NCI-H524 (cell line): Measurements from ENCODE around the gene VSNL1.

Experiments
- DNase-seq, 2 experiments: peaks; one replicate each; lab custom pipeline; 2025; lab: John Stamatoyannopoulos, UW

Gene VSNL1

DNA sequence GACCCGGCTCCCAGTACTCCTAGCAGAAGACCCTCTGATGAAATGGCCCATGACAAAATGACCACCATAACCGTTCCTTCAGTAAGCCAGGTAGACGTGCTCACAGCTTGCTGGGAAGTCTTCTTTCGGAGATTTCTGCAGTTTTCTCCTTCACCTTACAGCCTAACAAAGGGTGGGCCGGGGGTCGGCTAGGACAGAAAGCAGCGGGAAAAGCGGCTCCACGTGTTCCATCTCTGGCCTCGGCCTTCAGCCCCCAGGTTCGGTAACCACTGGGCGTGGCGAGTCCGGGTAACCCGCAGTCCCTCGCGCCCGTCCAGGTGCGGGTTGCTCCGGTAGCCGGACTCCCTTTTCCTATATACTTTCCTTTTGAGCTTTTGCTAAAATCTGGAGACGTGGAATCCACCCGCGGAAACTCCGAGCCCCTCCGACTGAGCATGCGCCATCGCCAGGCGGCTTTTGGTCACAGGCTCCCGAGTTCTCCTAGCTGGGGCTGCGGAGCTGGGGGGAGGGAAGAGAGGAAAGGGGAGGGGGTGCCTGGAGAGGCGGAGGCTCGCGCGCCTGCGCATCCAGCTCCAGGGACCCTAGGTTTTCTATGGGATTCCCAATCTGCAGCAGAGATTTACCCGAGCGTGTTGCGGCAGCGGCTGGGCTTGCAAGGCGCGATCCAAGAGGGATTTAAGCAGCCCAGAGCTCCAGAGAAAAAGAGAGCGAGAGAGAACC is at the start of gene VSNL1:
VSNL1 (plus strand) TSS at position 604 of the 720 bp plus-strand sequence. CDS start 51,379 bp downstream, outside the sequence.
- DNase-seq, result peak; percentile 99

DNA sequence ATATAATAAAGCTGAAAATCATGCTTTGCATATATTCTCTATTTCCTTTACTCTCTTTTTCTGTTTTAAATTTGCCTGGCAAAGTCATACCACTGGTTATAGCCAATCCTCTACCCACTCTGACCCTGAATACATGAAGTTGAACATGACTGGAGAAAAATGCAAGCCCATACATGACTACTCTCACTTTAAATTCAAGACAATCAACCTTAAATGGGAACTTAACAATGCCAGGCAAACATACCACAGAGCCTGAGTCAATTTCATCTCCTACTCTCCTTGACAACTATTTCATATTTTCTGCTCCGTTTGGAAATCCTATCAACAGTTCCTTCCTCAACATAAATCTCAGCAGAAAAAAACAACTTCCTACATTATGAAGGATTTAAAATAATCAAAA is 44.9 kb upstream of the VSNL1 start:
- no peak for DNase-seq

DNA sequence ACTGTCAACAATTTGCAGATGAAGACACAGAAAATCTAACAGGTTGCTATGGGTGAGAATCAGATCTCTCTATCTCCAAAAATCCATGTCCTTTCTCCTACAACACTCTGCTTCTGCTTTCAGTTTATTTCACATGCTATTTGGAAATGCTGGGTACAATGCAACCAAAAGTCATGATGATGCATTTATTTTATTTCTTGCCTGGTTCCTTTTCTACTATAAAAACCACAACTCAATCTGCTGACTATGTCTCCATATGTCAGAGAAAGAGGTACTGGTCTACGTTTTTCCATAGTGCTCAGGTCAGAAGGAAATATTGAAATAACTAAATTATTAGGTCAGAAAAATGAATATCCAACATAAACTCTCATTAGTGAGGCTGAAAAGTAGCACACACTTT is 42.8 kb upstream of the VSNL1 start:
- DNase-seq, result no peak

DNA sequence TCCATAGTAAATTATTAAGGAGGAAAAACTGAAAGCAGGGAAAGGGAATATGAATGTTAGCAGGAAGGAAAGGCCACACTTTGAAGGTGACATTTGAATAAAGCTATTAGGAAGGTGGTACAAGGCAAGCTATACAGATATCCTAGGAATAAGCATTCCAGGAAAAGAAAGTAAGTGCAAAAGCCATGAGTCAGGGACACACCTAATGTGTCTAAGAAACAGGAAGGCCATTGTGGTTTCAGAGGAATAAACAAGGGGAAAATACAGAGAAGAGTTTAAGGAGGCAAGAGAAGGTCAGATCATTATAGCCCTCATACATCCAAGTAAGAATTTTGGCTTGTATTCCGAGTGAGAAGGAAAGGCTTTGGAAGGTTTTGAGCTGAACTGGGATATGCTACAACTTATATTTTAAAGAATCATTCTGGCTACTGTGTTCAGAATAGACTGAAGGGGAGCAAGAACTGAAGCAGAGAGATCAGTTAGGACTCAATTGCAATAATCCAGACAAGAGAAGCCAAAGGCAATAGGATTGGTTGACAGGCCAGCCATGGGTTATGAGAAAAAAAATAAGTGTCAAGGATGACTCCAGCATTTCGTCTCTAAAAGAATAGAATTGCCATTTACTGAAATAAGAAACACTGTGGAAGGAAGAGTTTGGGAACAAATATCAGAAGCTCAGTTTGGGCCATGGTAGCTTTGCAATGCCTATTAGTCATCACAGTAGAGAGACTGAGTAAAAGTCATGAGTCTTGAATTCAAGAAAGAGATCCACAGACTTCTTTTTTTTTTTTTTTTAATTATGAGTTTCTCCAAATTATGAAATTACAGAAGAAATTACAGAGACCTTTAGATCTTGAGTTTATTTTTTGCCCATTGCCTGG is 33.5 kb upstream of the VSNL1 start:
- no peak for DNase-seq

DNA sequence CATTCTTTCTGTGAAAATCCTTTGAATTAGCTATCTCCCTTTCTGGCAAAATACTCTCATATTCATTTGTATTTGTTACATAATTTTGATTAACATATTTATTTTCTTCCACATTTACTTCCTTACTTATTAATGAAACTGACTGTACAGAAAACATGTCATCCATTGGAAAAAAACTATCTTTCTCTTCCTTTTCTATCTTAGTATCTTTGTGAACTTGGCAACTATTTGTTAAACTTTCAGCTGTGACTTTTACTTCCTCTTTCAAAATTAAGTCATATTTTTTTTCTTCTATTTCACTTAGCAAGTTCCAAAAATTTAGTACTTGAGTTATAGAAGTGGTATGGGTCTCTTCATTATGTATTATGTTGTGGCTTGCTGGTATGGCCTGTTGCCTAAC is 24.8 kb upstream of the VSNL1 start:
- DNase-seq, result no peak

DNA sequence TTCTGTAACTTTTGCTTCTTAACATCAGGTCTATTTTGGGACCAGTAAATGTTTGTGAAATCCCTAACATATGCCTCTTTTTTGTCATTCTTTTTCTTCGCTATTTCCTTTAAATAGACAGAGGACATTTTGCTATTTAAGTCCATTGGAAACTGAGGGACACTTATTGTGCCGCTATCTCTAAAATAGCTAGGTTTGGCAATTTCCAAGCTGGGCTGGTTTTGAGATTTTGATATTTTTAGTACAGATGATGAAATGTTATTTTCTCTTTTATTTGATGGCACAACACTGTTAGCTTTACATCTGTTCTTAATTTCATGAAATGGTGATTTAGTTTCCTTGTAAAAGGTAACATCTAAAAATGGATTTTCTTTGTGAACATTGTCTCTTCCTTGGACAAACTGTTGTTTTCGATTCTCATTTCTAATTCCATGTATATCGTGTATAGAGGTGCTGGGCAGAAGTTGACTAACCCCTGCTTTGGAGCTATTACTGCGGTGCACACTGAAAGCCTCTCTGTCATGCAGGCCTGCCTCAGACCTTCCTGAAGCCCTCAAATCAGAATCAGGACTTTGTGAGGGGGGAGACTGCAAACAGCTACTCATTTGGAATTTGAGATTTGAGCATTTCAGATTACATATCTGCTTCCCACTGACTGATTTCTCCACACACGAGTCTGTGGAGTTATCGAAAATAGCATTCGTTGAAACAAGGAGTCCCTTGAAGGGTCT is 22.9 kb upstream of the VSNL1 start:
- DNase-seq, result no peak

DNA sequence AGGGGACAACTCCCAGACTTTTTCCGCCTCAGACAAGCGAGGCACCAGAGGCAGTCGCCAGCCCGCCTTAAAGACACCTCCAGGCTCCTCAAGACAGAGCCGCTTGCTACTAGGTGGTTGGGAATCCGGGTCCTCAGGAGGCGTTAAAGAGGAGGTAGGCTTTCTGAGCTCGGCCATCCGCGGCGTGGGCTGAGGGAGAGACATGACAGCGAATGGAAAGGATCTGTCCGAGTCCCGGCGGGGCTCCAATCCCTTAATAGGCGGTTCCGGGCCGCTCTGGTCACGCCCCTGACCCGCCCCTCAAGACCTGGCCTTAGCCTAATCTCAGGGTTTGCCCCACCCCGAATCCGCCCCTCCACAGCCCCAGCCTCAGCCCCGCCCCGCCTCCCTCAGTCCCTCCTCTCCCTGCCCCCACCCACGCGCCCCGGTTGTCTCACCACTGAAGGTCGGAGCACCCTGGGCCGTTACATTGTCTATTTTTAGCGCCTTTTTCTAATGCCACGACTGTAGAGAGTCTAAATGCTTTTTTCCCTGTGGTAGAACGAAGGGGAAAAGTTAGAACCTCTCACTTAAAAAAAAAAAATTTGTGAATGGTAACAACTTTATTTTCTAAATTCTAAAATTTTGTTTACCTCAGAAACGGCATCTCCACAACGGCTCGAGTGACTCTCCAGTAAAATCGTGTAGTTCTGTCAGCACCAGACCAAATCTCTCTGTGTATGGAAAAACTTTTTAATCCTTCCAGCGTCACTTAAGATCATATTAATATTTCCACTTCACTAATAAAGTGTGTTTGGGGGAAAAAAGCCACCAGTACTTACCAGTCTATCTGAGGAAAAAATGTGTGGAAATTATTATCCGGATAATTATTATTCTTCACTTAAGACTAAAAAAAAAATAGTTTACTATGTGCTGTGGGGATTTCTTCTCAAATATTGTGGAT is 22.0 kb upstream of the VSNL1 start, which contains the start of gene RAD51AP2:
RAD51AP2 (minus strand) TSS at position 229 of the 943 bp plus-strand sequence; CDS start at position 204, 25 bp downstream.
- peak; percentile 83 to 90 for DNase-seq

DNA sequence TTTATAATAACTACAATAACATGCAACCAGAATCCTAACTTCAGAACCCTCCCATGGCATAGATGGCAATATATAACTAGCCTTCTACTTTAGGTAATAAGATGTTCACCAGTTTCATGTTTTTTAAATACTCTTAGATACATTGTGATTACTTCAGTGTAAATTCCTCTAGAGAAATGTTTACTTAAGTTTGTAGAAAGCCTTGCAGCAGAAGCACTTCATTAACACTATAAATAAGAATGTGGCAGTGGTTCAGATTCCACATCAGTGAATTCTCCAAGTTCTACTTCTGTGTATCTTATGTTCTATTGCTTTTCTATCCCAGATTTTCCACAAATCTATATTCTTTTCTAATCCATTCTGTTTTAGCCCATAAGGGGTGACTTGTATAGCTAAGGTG is 21.0 kb upstream of the VSNL1 start:
- no peak for DNase-seq

DNA sequence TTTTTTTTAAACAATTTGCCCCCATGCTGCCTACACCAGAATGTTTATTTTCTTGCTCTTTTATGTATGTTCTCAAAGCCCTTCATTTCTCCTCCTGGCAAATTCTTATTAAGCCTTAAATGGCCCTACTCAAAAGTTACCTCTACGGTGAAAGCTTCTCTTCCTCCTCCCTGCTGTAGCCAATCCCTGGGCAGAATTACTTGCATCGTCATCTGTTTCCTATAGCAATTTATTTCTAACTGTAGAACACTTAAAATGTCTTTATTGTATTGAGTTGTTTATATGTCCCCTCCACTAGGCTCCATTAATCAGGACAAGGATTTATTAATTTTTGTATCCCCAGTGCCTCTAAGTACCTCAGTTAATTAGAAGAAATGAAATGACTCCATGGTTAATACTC is 19.7 kb upstream of the VSNL1 start:
- no peak for DNase-seq

DNA sequence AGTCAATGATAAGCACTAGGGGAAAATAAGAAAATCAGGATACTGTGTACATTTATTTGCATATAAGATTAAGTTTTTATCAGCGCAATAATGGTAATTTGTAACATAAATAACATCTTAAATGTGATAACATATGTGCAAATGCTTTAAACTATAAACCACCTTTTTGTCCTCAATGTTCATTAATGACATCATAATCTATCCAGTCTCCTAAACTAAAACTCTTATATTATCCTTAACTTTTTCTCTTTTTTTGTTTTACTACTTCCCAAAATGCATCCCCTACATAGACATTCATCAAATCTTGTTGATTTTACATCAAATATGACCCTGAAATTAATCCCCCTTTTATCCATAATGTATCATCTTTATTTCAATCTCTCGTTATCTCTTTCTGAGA is 18.9 kb upstream of the VSNL1 start:
- DNase-seq, result no peak

DNA sequence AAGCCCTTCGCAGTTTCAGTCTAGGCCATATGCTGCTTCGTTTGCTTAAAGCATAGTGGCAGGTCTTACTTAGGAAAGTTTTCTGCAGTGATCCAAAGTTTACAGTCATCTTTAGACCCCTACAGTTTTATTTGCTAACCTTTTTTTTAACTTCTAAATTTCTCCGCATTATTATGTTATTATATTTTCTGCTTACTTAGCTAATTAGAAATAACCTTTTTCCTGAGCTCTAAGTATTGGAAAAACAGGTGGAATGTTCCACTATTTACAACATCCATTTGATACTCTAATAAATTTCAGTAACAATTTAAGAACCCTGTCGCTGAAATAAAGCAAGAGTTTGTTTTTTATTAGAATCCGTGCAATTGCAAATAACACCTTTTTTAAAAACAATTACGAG is 18.2 kb upstream of the VSNL1 start:
- no peak for DNase-seq

DNA sequence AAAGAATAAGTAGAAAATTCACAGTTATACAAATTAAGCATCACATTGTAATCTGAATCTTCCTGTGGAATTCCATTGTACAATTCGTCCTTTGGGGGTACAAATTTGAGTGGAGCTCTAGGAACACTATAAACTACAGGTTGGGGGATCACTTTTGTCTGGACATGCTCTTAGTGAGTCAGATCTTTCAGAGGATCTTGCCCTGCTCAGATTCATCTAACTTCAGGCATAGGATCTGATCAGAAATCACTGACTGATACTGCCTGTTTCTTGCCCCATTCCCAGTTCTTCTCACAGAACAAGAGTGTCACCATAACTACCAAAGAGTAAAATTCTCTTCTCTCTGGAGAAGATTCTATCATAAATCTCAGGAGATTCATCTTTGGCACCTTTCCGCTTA is 10.7 kb upstream of the VSNL1 start:
- DNase-seq, result no peak

DNA sequence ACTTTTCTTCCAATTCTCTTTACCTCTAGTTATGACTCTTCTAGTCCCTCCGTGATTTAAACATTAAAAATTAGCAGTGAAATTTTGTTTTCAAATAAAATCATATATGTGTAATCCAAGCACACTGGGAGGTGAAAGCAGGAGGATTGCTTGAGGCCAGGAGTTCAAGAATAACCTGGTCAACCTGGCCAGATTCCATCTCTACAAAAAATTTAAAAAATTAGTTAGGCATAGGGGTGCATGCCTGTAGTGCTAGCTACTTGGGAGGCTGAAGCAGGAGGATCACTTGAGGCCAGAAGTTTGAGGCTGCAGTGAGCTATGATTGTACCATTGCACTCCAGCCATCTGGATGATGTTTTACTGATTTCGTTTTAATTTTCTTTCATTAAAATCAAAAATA is 7.0 kb upstream of the VSNL1 start:
- DNase-seq, result no peak

DNA sequence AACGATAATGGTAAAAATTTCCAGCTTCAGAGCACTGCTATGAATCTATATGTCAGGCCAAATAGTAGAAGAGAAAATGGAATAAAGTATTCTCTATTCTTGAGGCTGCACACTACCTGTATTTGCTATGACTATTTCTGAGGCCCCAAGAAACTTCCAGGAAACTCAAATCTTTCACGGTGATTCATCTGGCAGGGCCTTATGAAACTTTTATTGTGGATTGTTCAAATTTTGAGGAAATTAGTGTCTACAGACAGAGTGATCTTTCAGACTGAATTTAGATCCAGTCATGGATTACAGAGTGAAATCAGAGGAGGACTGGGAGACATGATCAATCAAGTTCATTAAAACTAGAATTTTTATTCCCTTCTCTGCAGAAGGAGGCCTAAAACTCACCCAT is 4.1 kb upstream of the VSNL1 start:
- DNase-seq, result no peak

DNA sequence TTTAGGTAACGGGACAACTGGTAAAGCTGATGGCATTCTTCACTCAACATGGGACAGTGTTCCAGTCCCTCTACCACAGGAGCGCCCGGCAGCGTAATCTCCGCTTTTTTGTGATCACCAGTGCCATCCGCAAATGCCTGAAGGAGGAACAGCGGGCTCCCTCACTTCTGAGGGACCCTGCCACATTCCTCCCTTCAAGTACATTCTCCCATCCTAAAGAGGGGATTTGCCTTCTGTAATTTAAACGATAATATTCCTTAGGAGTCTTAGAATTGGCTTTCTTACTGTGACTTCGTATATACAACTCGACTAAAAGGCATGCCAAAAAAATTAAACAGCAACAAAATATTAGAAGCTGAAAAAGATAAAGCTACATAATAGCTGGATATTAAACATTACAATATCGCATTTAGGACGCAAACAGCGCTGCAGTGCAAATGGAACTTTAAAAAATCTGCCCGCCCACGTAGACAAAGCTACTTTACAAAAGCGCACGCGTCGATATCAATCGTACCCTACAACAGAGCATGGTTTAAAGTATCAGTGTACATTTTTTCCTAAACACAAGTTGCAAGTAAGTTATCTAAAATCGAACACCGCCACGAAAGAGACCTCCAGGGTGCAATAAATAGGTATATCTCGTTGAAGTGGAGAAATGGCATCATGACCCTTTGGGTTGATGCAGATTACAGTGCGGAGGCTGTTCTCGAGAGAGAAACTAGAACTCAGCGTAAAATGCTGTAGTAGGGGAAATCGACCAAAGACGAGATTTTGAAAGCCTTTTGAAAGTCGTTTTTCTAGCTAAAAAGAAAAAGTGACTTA is 2.3 kb upstream of the VSNL1 start:
- DNase-seq, result peak; percentile 56 to 72

DNA sequence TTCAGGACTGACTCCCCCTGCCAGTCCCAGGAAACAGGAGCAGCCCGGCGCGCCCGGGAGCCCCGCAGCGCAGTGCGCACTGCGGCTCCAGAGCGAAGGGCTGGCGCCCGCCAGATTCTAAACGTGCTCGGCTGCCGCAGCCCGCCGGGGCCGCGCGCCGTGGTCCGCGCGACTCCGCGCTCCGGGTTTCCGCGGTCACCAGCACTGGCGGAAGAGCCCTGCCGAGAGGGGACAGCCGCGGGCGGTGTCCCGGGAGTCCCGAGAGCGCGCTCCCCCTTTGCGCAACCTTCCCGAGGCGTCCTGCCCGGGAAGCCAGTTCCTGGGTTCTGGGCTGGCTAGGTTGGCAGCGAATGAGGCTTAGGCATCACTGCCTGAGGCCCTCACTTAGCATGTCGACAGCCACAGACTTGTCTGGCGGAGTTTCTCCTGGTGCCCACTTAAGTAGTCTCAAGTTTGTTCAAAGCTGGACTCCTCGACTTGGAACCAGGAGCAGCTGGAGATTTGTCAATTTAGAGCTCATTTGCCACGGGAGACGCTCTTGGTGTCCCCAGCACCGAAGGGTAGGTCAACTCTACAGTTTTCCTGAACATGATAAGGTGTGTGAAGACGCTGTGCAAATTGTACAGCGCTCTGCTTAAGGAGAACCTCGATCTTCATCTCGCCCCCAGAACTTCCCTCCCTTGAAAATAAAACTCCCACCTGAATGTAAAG is 1.5 kb upstream of the VSNL1 start:
- peak; percentile 68 to 87 for DNase-seq

DNA sequence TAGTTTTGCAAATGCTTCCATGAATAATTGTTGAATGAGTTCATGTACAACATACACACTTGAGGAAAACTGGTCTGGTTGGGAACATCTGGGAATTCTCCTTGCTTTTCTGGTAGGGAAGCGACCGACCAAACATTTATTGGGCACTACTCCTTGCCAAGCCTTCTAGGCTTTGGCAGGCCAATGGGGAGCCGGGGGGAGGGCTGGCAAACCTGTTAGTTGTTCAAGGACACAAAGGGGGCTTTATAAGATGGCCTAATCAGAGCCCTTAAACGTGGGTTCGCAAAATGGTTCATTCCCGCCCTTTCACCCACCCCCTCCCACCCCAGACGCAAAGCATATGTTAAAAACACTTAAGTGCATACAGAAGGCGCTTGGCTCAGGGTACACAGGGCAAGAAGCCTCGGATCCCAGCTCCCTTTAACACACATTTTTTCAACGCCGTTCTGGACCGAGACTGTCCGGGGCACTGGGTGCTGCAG is 844 bp upstream of the VSNL1 start:
- DNase-seq, result peak; percentile 59 to 85

DNA sequence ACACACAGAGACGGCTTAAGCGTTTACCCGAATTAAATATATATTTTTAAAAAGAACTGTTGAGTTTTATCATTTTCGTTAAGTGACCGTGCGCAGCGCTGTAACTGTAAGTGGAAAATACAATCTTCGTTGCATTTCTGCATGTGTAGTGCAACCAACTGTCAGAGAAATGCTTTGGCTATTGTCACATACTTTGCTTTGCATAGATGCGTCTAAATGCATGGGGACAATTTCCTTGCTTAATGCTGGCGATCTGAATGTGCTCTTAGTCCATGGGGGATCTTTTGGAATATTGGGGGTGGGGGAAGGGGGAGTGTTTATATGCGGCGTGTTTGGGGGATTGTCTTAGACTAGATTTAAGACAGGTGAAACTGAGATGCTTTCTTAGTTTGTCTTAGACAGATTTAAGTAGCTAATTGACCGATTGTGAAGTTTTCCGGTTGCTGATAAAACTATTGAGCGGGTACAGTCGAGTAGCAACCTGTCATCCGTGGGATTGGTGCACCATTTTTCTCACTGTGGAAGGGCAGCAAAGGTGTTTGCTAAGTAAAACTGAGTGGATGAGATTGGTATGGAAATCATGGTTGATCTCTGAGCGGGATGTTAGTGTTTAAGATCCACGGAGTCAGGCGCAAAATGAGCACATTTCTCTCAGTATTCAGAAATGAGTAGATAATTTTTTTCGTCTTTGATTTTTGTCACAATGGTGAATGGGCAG is 476 bp downstream of the VSNL1 start:
- DNase-seq, result peak; percentile 70 to 79

DNA sequence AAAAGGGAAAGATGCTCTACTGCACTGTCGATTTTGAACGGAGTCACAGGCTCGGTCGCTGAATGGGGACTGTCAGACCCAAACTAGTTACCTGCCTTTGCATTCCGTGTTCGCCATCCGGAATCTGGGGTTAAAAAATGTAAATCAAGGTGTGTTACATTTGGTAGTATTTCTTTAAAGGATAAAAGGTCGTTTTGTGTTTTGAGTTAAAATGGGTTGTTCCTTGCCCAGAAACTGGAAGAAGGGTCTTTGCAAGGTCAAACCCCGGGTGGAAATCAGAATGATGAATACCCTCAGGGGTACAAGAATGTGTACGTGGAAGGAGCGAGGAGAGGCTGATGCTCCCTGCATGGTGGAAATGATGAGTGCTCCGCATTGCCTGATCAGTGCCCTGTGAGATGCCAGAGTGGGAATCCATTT is 1.0 kb downstream of the VSNL1 start:
- DNase-seq, result peak in 1 of 2 experiments; percentile 34
